ENCODE data around the gene DLG1. TPM values are rescaled to one million over a fixed set of nuclear protein-coding genes. Genes with fewer than 3 reads are reported as not detected.

The DLG1 gene
- total and polyA plus RNA-seq, 8 donors, result 17.9 to 173 (median 92.9) TPM

GRCh38 chr3:197111685-197112084 lies 186.7 kb downstream of the DLG1 start:
- no peaks in the 10 kb centered on the region for H3K9me3 ChIP-seq
- H3K4me3 ChIP-seq, result no peak overlapping the region
- H3K36me3 ChIP-seq, result peaks cover 0 to 58% (median 32%) of the 10 kb centered on the region in 4 donors
- no peak overlapping the region for H3K27ac ChIP-seq
- intact Hi-C loops (cut with DNase I; ENCODE audit: low total_unique reads), result no loop called here
- no peak for TF ChIP-seq EP300 (IDR thresholded peaks at IDR 0.05)
- no peak for TF ChIP-seq POLR2A (IDR thresholded peaks at IDR 0.05)
- TF ChIP-seq CTCF (IDR thresholded peaks at IDR 0.05), result no peak
- no peak for TF ChIP-seq POLR2AphosphoS5 (IDR thresholded peaks at IDR 0.05)
- no peaks in the 10 kb centered on the region for H3K4me1 ChIP-seq
- no peak for DNase-seq
- H3K27me3 ChIP-seq, result no peaks in the 10 kb centered on the region

GRCh38 chr3:197105786-197106185 lies 192.6 kb downstream of the DLG1 start:
- Histone ChIP-seq H3K4me1 (no peaks in the 10 kb centered on the region), H3K9me3 (no peaks in the 10 kb centered on the region), H3K27ac (no peak overlapping the region), H3K27me3 (no peaks in the 10 kb centered on the region), H3K36me3 (peaks cover 0 to 52% (median 44%) of the 10 kb centered on the region in 4 donors), H3K4me3 (no peak overlapping the region)
- TF ChIP-seq EP300 (IDR thresholded peaks at IDR 0.05), result no peak
- WGBS, 5 donors, result 86 to 94% (median 91%) methylated on average over 2 of the region's 2 CpGs
- intact Hi-C loops (cut with DNase I; ENCODE audit: low total_unique reads), result no loop called here
- no peak for DNase-seq

GRCh38 chr3:197104738-197105137 lies 193.7 kb downstream of the DLG1 start:
- 77 to 90% (median 83%) methylated on average over 1 of the region's 1 CpG for WGBS, 5 donors
- intact Hi-C loops (cut with DNase I; ENCODE audit: low total_unique reads), result no loop called here
- peaks cover 0 to 52% (median 41%) of the 10 kb centered on the region in 4 donors for H3K36me3 ChIP-seq
- TF ChIP-seq CTCF (IDR thresholded peaks at IDR 0.05) (no peak), POLR2A (IDR thresholded peaks at IDR 0.05) (no peak), POLR2AphosphoS5 (IDR thresholded peaks at IDR 0.05) (no peak), EP300 (IDR thresholded peaks at IDR 0.05) (no peak)
- H3K27me3 ChIP-seq, result no peaks in the 10 kb centered on the region
- H3K9me3 ChIP-seq, result no peaks in the 10 kb centered on the region
- DNase-seq, result no peak
- no peaks in the 10 kb centered on the region for H3K4me1 ChIP-seq
- H3K4me3 ChIP-seq, result no peak overlapping the region
- H3K27ac ChIP-seq, result no peak overlapping the region

- Histone ChIP-seq H3K36me3 (peaks cover 0 to 54% (median 38%) of the 10 kb centered on the region in 4 donors), H3K27ac (no peak overlapping the region), H3K4me1 (no peaks in the 10 kb centered on the region), H3K27me3 (no peaks in the 10 kb centered on the region), H3K4me3 (no peak overlapping the region), H3K9me3 (no peaks in the 10 kb centered on the region)
- DNase-seq, result no peak
- TF ChIP-seq POLR2A (IDR thresholded peaks at IDR 0.05), result no peak
- no peak for TF ChIP-seq POLR2AphosphoS5 (IDR thresholded peaks at IDR 0.05)
- TF ChIP-seq EP300 (IDR thresholded peaks at IDR 0.05), result no peak
- TF ChIP-seq CTCF (IDR thresholded peaks at IDR 0.05), result no peak
- intact Hi-C loops (cut with DNase I; ENCODE audit: low total_unique reads), result no loop called here
- WGBS, 5 donors, result 90 to 97% (median 95%) methylated on average over 1 of the region's 1 CpG
These were observed 194.6 kb downstream of the DLG1 start for GRCh38 chr3:197103766-197104165.

- intact Hi-C loops (cut with DNase I; ENCODE audit: low total_unique reads), result no loop called here
- TF ChIP-seq POLR2A (IDR thresholded peaks at IDR 0.05) (no peak), CTCF (IDR thresholded peaks at IDR 0.05) (no peak), POLR2AphosphoS5 (IDR thresholded peaks at IDR 0.05) (no peak), EP300 (IDR thresholded peaks at IDR 0.05) (no peak)
- H3K27me3 ChIP-seq, result no peaks in the 10 kb centered on the region
- WGBS, 5 donors, result 64 to 82% (median 66%) methylated on average over 1 of the region's 1 CpG
- H3K27ac ChIP-seq, result no peak overlapping the region
- H3K4me3 ChIP-seq, result no peak overlapping the region
- peaks cover 0 to 20% (median 12%) of the 10 kb centered on the region in 4 donors for H3K36me3 ChIP-seq
- no peaks in the 10 kb centered on the region for H3K4me1 ChIP-seq
- no peak for DNase-seq
- H3K9me3 ChIP-seq, result no peaks in the 10 kb centered on the region
These were observed 204.5 kb downstream of the DLG1 start for GRCh38 chr3:197093871-197094270.

Measured in stomach (tissue), 9 donors.